HepG2 (cell line): Measurements from ENCODE around the gene NPIPB6. TPM values are rescaled to one million over a fixed set of nuclear protein-coding genes. Genes with fewer than 3 reads are reported as not detected.

Source experiments
- AHR ChIP-seq: IDR thresholded peaks from 2 replicates; pipeline ENCODE4 v1.6.1; 2018; ENCODE audit warnings: missing genetic modification reagents, missing compliant biosample characterization
- BORCS8-MEF2B ChIP-seq: sonication (generic); formaldehyde crosslinking; IDR thresholded peaks from 2 replicates; pipeline ENCODE4 v1.8.0; 2022; ENCODE audit warnings: mild to moderate bottlenecking, missing genetic modification reagents
- CEBPG ChIP-seq: IDR thresholded peaks from 2 replicates; pipeline ENCODE4 v1.6.1; 2016
- FOSL1 ChIP-seq: sonication (generic); formaldehyde crosslinking; IDR thresholded peaks from 2 replicates; pipeline ENCODE4 v1.9.0; 2021; ENCODE audit warnings: missing genetic modification reagents, borderline replicate concordance
- HNRNPL ChIP-seq: fragments of 200-400 bp; formaldehyde crosslinking; IDR thresholded peaks from 2 replicates; pipeline ENCODE4 v1.6.1; 2017; ENCODE audit warnings: mild to moderate bottlenecking, low read depth, low read length
- JARID2 ChIP-seq: sonication (generic); formaldehyde crosslinking; IDR thresholded peaks from 2 replicates; pipeline ENCODE4 v1.8.1; 2023; ENCODE audit warnings: missing genetic modification reagents, inconsistent platforms; ENCODE audit not compliant: insufficient replicate concordance
- KAT8 ChIP-seq: IDR thresholded peaks from 2 replicates; pipeline ENCODE4 v1.6.1; 2016; ENCODE audit warnings: missing genetic modification reagents, missing compliant biosample characterization
- KDM2A ChIP-seq: sonication (generic); formaldehyde crosslinking; IDR thresholded peaks from 2 replicates; pipeline ENCODE4 v1.4.0; 2020; ENCODE audit warnings: low read depth, missing genetic modification reagents, borderline replicate concordance
- KLF16 ChIP-seq, 2 experiments: sonication (generic) in 1 of 2; formaldehyde crosslinking in 1 of 2; IDR thresholded peaks; 2 replicates each; pipeline versions ENCODE4 v1.6.1 to v1.8.0; 2016 to 2023; ENCODE audit warnings: missing genetic modification reagents in 2 of 2, missing compliant biosample characterization in 1 of 2
- MIER2 ChIP-seq: IDR thresholded peaks from 2 replicates; pipeline ENCODE4 v1.6.1; 2016; ENCODE audit warnings: missing biosample characterization, missing genetic modification reagents
- MIXL1 ChIP-seq: IDR thresholded peaks from 2 replicates; pipeline ENCODE4 v1.6.1; 2016
- MTA3 ChIP-seq: sonication (generic); formaldehyde crosslinking; IDR thresholded peaks from 2 replicates; pipeline ENCODE4 v1.4.0; 2020; ENCODE audit warnings: missing genetic modification reagents
- NR3C1 ChIP-seq: sonication (generic); formaldehyde crosslinking; IDR thresholded peaks from 2 replicates; pipeline ENCODE4 v1.4.0; 2020; ENCODE audit warnings: missing genetic modification reagents
- PLRG1 ChIP-seq: fragments of 450-650 bp; conservative IDR thresholded peaks from 2 replicates; pipeline ENCODE4 v1.6.1; 2016
- RAD21 ChIP-seq: fragments of 450-650 bp; formaldehyde crosslinking; IDR thresholded peaks from 2 replicates; pipeline ENCODE4 v1.5.0; 2020; ENCODE audit warnings: mild to moderate bottlenecking
- SAP130 ChIP-seq: IDR thresholded peaks from 2 replicates; pipeline ENCODE4 v1.6.1; 2016; ENCODE audit warnings: low read depth
- THAP11 ChIP-seq: IDR thresholded peaks from 2 replicates; pipeline ENCODE4 v1.6.1; 2016; ENCODE audit warnings: missing biosample characterization, missing genetic modification reagents
- YY1 ChIP-seq: IDR thresholded peaks from 2 replicates; pipeline ENCODE4 v1.6.1; 2011; ENCODE audit warnings: low read length, low read depth, moderate library complexity, mild to moderate bottlenecking; ENCODE audit not compliant: insufficient read depth, insufficient replicate concordance
- ZNF484 ChIP-seq: sonication (generic); formaldehyde crosslinking; IDR thresholded peaks from 2 replicates; pipeline ENCODE4 v1.5.1; 2020; ENCODE audit warnings: mild to moderate bottlenecking, low read depth, missing genetic modification reagents, borderline replicate concordance
- ZNF790 ChIP-seq: sonication (generic); formaldehyde crosslinking; IDR thresholded peaks from 2 replicates; pipeline ENCODE4 v1.8.0; 2022; ENCODE audit warnings: missing genetic modification reagents, mild to moderate bottlenecking, borderline replicate concordance
- polyA plus RNA-seq, 8 experiments: library from polyadenylated mRNA; depleted of rRNA in 3 of 8; stranded (reverse) in 7 of 8; unstranded in 1 of 8; fragments of >200 nt; fragmentation: Illumina TruSeq in 4 of 8; extraction: Trizol in 4 of 8; gene quantifications; 2 replicates each; pipeline versions ENCODE4 v1.2.1 to v1.2.3, GENCODE V29; 2011 to 2016; ENCODE audit warnings: low read depth in 4 of 8, missing spikeins in 1 of 8, mixed read lengths in 1 of 8; ENCODE audit not compliant: insufficient read depth in 1 of 8
- total RNA-seq, 5 experiments: library from RNA; depleted of rRNA; stranded (reverse); fragments of >200 nt; fragmentation: Illumina TruSeq; extraction: Trizol; gene quantifications; 2 replicates each; pipeline ENCODE4 v1.2.3, GENCODE V29; 2016; ENCODE audit warnings: low read depth in 1 of 5
- TF ChIP-seq, protein P1 (sequence below): sonication (generic); formaldehyde crosslinking; IDR thresholded peaks from 2 replicates; pipeline ENCODE4 v1.4.0; 2020; ENCODE audit warnings: mild to moderate bottlenecking, missing genetic modification reagents
- TF ChIP-seq, protein P2 (sequence below): sonication (generic); formaldehyde crosslinking; IDR thresholded peaks from 2 replicates; pipeline ENCODE4 v1.4.0; 2020; ENCODE audit warnings: missing genetic modification reagents

Gene NPIPB6
- total and polyA plus RNA-seq, 2 of the 13 experiments (the other 11 are each of a cell fraction or from before 2014, with no cell fraction given) = 0.25 TPM; not detected in 1

DNA sequence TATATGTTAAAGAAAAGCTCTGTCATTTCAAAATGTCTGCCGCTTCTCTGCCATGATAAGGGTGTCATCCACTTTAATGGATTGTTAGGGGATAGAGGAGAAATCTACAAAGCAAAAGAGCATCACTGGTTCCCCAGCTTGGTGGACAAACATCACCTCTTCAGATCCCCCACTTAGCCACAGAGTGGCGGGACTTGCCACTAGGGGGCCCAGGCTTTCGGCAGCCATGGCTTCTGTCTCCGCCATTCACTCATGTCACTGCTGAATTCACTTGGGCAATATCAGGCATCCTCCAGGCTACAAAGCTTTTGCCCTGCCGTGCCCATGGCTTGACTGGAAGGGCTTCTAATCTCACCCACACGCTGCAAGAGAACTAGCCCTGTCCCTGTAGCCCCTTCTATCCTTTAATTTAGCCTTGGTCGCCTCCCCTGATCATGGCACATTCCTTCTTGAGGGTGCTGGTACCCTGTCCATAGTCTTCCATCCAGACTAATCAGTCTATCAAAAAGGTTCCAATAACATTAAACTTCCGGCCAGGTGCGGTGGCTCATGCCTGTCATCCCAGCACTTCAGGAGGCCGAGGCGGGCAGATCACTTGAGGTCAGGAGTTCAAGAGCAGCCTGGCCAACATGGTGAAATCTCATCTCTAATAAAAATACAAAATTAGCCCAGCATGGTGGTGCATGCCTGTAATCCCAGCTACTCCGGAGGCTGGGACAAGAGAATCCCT, 36.3 kb downstream of the NPIPB6 start (continued):
- TF ChIP-seq, protein P1, sequence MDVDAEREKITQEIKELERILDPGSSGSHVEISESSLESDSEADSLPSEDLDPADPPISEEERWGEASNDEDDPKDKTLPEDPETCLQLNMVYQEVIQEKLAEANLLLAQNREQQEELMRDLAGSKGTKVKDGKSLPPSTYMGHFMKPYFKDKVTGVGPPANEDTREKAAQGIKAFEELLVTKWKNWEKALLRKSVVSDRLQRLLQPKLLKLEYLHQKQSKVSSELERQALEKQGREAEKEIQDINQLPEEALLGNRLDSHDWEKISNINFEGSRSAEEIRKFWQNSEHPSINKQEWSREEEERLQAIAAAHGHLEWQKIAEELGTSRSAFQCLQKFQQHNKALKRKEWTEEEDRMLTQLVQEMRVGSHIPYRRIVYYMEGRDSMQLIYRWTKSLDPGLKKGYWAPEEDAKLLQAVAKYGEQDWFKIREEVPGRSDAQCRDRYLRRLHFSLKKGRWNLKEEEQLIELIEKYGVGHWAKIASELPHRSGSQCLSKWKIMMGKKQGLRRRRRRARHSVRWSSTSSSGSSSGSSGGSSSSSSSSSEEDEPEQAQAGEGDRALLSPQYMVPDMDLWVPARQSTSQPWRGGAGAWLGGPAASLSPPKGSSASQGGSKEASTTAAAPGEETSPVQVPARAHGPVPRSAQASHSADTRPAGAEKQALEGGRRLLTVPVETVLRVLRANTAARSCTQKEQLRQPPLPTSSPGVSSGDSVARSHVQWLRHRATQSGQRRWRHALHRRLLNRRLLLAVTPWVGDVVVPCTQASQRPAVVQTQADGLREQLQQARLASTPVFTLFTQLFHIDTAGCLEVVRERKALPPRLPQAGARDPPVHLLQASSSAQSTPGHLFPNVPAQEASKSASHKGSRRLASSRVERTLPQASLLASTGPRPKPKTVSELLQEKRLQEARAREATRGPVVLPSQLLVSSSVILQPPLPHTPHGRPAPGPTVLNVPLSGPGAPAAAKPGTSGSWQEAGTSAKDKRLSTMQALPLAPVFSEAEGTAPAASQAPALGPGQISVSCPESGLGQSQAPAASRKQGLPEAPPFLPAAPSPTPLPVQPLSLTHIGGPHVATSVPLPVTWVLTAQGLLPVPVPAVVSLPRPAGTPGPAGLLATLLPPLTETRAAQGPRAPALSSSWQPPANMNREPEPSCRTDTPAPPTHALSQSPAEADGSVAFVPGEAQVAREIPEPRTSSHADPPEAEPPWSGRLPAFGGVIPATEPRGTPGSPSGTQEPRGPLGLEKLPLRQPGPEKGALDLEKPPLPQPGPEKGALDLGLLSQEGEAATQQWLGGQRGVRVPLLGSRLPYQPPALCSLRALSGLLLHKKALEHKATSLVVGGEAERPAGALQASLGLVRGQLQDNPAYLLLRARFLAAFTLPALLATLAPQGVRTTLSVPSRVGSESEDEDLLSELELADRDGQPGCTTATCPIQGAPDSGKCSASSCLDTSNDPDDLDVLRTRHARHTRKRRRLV (CRISPR knock-in tag) = no peak
- TF ChIP-seq THAP11 (peak; percentile 58), ZNF484 (no peak), KLF16 (CRISPR knock-in tag; IDR thresholded peaks at IDR 0.05) (no peak), PLRG1 (no peak), JARID2 (no peak), MTA3 (CRISPR knock-in tag) (no peak), SAP130 (CRISPR knock-in tag) (0 out of 2 replicates have a peak, but pooled peaks have one; percentile 23), KDM2A (peak; percentile 75; the same call in 1 of the 2 replicates), BORCS8-MEF2B (peak; percentile 55; the same call in 1 of the 2 replicates), YY1 (peak; percentile 91), RAD21 (CRISPR knock-in tag) (peak; percentile 69), ZNF790 (CRISPR knock-in tag) (no peak), MIXL1 (CRISPR knock-in tag) (0 out of 2 replicates have a peak, but pooled peaks have one; percentile 29), HNRNPL (no peak), FOSL1 (CRISPR knock-in tag) (no peak), NR3C1 (CRISPR knock-in tag) (no peak), CEBPG (CRISPR knock-in tag) (peak; percentile 43; the same call in 1 of the 2 replicates), AHR (0 out of 2 replicates have a peak, but pooled peaks have one; percentile 37), KAT8 (peak; percentile 47; the same call in 1 of the 2 replicates), MIER2 (CRISPR knock-in tag) (peak; percentile 68)
- TF ChIP-seq, protein P2, sequence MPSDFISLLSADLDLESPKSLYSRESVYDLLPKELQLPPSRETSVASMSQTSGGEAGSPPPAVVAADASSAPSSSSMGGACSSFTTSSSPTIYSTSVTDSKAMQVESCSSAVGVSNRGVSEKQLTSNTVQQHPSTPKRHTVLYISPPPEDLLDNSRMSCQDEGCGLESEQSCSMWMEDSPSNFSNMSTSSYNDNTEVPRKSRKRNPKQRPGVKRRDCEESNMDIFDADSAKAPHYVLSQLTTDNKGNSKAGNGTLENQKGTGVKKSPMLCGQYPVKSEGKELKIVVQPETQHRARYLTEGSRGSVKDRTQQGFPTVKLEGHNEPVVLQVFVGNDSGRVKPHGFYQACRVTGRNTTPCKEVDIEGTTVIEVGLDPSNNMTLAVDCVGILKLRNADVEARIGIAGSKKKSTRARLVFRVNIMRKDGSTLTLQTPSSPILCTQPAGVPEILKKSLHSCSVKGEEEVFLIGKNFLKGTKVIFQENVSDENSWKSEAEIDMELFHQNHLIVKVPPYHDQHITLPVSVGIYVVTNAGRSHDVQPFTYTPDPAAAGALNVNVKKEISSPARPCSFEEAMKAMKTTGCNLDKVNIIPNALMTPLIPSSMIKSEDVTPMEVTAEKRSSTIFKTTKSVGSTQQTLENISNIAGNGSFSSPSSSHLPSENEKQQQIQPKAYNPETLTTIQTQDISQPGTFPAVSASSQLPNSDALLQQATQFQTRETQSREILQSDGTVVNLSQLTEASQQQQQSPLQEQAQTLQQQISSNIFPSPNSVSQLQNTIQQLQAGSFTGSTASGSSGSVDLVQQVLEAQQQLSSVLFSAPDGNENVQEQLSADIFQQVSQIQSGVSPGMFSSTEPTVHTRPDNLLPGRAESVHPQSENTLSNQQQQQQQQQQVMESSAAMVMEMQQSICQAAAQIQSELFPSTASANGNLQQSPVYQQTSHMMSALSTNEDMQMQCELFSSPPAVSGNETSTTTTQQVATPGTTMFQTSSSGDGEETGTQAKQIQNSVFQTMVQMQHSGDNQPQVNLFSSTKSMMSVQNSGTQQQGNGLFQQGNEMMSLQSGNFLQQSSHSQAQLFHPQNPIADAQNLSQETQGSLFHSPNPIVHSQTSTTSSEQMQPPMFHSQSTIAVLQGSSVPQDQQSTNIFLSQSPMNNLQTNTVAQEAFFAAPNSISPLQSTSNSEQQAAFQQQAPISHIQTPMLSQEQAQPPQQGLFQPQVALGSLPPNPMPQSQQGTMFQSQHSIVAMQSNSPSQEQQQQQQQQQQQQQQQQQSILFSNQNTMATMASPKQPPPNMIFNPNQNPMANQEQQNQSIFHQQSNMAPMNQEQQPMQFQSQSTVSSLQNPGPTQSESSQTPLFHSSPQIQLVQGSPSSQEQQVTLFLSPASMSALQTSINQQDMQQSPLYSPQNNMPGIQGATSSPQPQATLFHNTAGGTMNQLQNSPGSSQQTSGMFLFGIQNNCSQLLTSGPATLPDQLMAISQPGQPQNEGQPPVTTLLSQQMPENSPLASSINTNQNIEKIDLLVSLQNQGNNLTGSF (CRISPR knock-in tag) = no peak
